ENCODE data around the gene SS18L1. TPM values are rescaled to one million over a fixed set of nuclear protein-coding genes. Genes with fewer than 3 reads are reported as not detected.
"Not testable (repeated sequence)": the region's sequence is repeated elsewhere in the genome, so short reads cannot be mapped to it uniquely, and the experiment has no call there.

SS18L1 gene
- total RNA-seq, 1 donor from 2014 or later, result 16.3 TPM

- H3K4me1 Mint-ChIP-seq (ENCODE audit: low read depth, unreplicated experiment), result peaks cover 14% of the 10 kb centered on the region
- H2AFZ ChIP-seq (ENCODE audit: low read depth, low read length), result no peak overlapping the region
- H3K4me3 ChIP-seq (ENCODE audit: insufficient read depth, low read depth, low read length), result no peak overlapping the region
- H3K4me2 ChIP-seq (ENCODE audit: low read length), result no peak overlapping the region
- peak overlapping the region; percentile 57 for H3K4me3 Mint-ChIP-seq (ENCODE audit: unreplicated experiment)
- H3K9me3 Mint-ChIP-seq (ENCODE audit: unreplicated experiment), result no peaks in the 10 kb centered on the region
- H3K27ac ChIP-seq (ENCODE audit: low read depth, low read length), result no peak overlapping the region
- H3K79me2 ChIP-seq (ENCODE audit: insufficient read depth, low read length), result peaks cover 92% of the 10 kb centered on the region
- H3K27me3 Mint-ChIP-seq (ENCODE audit: low read depth, unreplicated experiment), result no peaks in the 10 kb centered on the region
- H3K9ac ChIP-seq (ENCODE audit: low read length), result no peak overlapping the region
- H3K36me3 Mint-ChIP-seq (ENCODE audit: low read depth, unreplicated experiment), result peaks cover 3% of the 10 kb centered on the region
- FAIRE-seq (no peak), DNase-seq (ENCODE audit: low read depth) (no peak)
- no peak for TF ChIP-seq EZH2 (IDR thresholded peaks at IDR 0.05; ENCODE audit: insufficient read depth, low read length)
- TF ChIP-seq CTCF (IDR thresholded peaks at IDR 0.05; ENCODE audit: insufficient read depth, low read depth, low read length), result no peak
- H3K27ac Mint-ChIP-seq (ENCODE audit: unreplicated experiment), result no peak overlapping the region
- no peaks in the 10 kb centered on the region for H3K27me3 ChIP-seq (ENCODE audit: insufficient read depth, low read length)
- H3K4me1 ChIP-seq (ENCODE audit: insufficient read depth, low read length), result peaks cover 16% of the 10 kb centered on the region
- no peaks in the 10 kb centered on the region for H3K36me3 ChIP-seq (ENCODE audit: insufficient read depth, low read length)
- peaks cover 80% of the 10 kb centered on the region for H4K20me1 ChIP-seq (ENCODE audit: insufficient read depth, low read length)
- no peaks in the 10 kb centered on the region for H3K9me3 ChIP-seq (ENCODE audit: insufficient read depth, low read depth, low read length)
These were observed 4.0 kb downstream of the SS18L1 start for GRCh38 chr20:62147528-62147927.

- H4K20me1 ChIP-seq (ENCODE audit: insufficient read depth, low read length), result peaks cover 88% of the 10 kb centered on the region
- not testable (repeated sequence) for H3K4me3 Mint-ChIP-seq (ENCODE audit: unreplicated experiment); DNase-seq (ENCODE audit: low read depth); H3K27me3 Mint-ChIP-seq (ENCODE audit: low read depth, unreplicated experiment); H3K4me2 ChIP-seq (ENCODE audit: low read length); H3K9me3 ChIP-seq (ENCODE audit: insufficient read depth, low read depth, low read length); H3K36me3 ChIP-seq (ENCODE audit: insufficient read depth, low read length); H3K27ac ChIP-seq (ENCODE audit: low read depth, low read length); H3K27ac Mint-ChIP-seq (ENCODE audit: unreplicated experiment); H3K4me3 ChIP-seq (ENCODE audit: insufficient read depth, low read depth, low read length); H3K27me3 ChIP-seq (ENCODE audit: insufficient read depth, low read length); H3K9me3 Mint-ChIP-seq (ENCODE audit: unreplicated experiment); FAIRE-seq; H3K9ac ChIP-seq (ENCODE audit: low read length); H2AFZ ChIP-seq (ENCODE audit: low read depth, low read length)
- H3K79me2 ChIP-seq (ENCODE audit: insufficient read depth, low read length), result peaks cover 94% of the 10 kb centered on the region
- Mint-ChIP-seq H3K36me3 (ENCODE audit: low read depth, unreplicated experiment) (peaks cover 10% of the 10 kb centered on the region), H3K4me1 (ENCODE audit: low read depth, unreplicated experiment) (peaks cover 14% of the 10 kb centered on the region)
- H3K4me1 ChIP-seq (ENCODE audit: insufficient read depth, low read length), result peaks cover 16% of the 10 kb centered on the region
These were observed 4.8 kb downstream of the SS18L1 start for GRCh38 chr20:62148383-62148782.

GRCh38 chr20:62148908-62149314, 5.3 kb downstream of the SS18L1 start:
- H3K27ac Mint-ChIP-seq (ENCODE audit: unreplicated experiment), result no peak overlapping the region
- TF ChIP-seq EZH2 (IDR thresholded peaks at IDR 0.05; ENCODE audit: insufficient read depth, low read length), result no peak
- no peak for TF ChIP-seq CTCF (IDR thresholded peaks at IDR 0.05; ENCODE audit: insufficient read depth, low read depth, low read length)
- Histone ChIP-seq H3K79me2 (ENCODE audit: insufficient read depth, low read length) (peaks cover 99% of the 10 kb centered on the region), H4K20me1 (ENCODE audit: insufficient read depth, low read length) (peaks cover 93% of the 10 kb centered on the region), H3K9me3 (ENCODE audit: insufficient read depth, low read depth, low read length) (no peaks in the 10 kb centered on the region), H3K36me3 (ENCODE audit: insufficient read depth, low read length) (no peaks in the 10 kb centered on the region), H3K4me3 (ENCODE audit: insufficient read depth, low read depth, low read length) (no peak overlapping the region), H3K9ac (ENCODE audit: low read length) (no peak overlapping the region), H3K4me1 (ENCODE audit: insufficient read depth, low read length) (peaks cover 16% of the 10 kb centered on the region), H3K4me2 (ENCODE audit: low read length) (no peak overlapping the region), H3K27ac (ENCODE audit: low read depth, low read length) (no peak overlapping the region), H3K27me3 (ENCODE audit: insufficient read depth, low read length) (no peaks in the 10 kb centered on the region), H2AFZ (ENCODE audit: low read depth, low read length) (no peak overlapping the region)
- FAIRE-seq (no peak), DNase-seq (ENCODE audit: low read depth) (no peak)
- peaks cover 16% of the 10 kb centered on the region for H3K36me3 Mint-ChIP-seq (ENCODE audit: low read depth, unreplicated experiment)
- H3K4me1 Mint-ChIP-seq (ENCODE audit: low read depth, unreplicated experiment), result peaks cover 14% of the 10 kb centered on the region
- H3K9me3 Mint-ChIP-seq (ENCODE audit: unreplicated experiment), result no peaks in the 10 kb centered on the region
- no peaks in the 10 kb centered on the region for H3K27me3 Mint-ChIP-seq (ENCODE audit: low read depth, unreplicated experiment)
- no peak overlapping the region for H3K4me3 Mint-ChIP-seq (ENCODE audit: unreplicated experiment)

All from astrocyte (in vitro differentiated cells and primary cell).